ENCODE data around the gene C2orf66. TPM values are rescaled to one million over a fixed set of nuclear protein-coding genes. Genes with fewer than 3 reads are reported as not detected.

The C2orf66 gene
- under 1 TPM; 0.17 to 0.28 TPM for total RNA-seq

DNA sequence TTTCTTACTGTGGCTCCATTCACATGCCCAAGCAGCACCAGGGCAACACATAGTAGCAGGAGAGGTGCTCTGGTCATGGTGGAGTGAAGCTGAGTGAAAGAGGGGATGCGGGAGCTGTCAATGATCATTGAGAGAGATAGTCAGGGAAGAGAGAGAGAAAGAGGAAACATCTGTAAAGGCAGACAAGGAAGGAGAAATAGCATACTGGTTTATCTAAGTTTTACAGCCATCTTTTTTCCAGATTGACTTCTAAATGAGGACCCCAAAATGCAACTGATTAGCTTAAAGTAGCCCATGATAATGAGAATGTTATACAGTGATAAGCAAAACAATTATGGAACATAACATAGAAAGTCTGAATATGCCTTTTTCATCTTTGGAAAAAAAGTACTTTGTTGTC lies at the start of gene C2orf66:
TSS of gene C2orf66 (minus strand) at position 96 of the 400 bp plus-strand sequence. CDS start at position 77, 19 bp downstream.

Other genes starting within 250 kb of the C2orf66 start
- gene HECW2, start 215.8 kb downstream of the C2orf66 start, total RNA-seq, result under 1 TPM; 0.24 to 0.33 TPM
- gene CCDC150, start 169.6 kb downstream of the C2orf66 start, total RNA-seq, result 10 to 100 TPM in 1 of 2 experiments, 1 to 10 TPM in 1; 9.2 to 10.5 TPM
- 10 to 100 TPM; 46.0 to 47.2 TPM for gene GTF3C3, start 9.7 kb downstream of the C2orf66 start, total RNA-seq
- gene PGAP1, start 117.4 kb upstream of the C2orf66 start, total RNA-seq, result 10 to 100 TPM; 44.2 to 49.3 TPM

Data from activated naive CD4-positive, alpha-beta T cell treated with anti-CD3 and anti-CD28 coated beads, Interleukin-2, amount 10 ng/mL, durations not matched to agents 5 hours and 36 hours (primary cell).